ENCODE measurements around the gene GCK. TPM values are rescaled to one million over a fixed set of nuclear protein-coding genes. Genes with fewer than 3 reads are reported as not detected.

The GCK gene
- polyA plus RNA-seq, 3 donors, result 2.5 to 3.6 (median 3.4) TPM

DNA sequence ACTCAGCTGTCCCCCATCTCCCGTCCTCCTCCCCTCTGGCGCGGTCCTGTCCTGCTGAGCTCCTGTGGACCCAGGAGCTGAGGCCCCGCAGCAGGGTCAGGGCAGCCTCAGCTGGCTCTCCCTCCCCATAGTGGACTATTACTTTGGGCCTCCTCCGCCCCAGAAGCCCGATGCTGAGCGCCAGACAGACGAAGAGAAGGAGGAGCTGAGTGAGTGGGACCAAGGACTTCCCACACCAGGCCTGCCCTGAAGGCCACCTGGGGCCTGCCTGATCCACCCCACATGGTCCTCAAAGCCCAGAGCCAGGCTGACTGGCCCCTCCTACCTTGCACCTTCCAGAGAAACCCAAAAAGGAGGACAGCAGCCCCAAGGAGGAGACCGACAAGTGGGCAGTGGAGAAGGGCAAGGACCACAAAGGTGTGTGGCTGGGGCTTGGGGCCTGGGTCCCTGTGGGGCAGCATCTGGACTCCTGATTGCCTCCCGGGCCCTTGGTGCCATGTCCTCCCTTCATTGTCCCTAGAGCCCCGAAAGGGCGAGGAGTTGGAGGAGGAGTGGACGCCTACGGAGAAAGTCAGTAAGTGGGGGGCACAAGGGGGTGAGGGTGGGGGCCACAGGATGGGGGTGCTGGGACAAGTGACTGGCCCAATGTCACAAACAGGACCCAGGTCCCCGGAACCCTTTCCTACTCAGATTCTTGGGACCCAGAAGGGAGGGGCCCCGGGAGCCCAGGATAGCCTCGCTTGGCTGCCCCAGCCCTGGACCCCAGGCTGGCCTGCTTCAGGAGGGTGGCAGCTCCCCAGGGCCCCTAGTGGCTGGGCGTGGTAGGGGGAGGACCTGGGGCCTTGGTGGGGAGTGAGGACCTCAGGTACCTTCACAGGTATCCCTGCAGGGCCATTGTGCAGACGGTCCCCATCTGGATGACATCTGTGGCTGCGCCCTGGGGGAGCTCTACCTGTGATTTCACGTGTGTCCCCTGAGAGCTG, 80.2 kb downstream of the GCK start:
- DNase-seq (ENCODE audit: low read depth in 3 of 3, low spot score in 2 of 3), result no peak

DNA sequence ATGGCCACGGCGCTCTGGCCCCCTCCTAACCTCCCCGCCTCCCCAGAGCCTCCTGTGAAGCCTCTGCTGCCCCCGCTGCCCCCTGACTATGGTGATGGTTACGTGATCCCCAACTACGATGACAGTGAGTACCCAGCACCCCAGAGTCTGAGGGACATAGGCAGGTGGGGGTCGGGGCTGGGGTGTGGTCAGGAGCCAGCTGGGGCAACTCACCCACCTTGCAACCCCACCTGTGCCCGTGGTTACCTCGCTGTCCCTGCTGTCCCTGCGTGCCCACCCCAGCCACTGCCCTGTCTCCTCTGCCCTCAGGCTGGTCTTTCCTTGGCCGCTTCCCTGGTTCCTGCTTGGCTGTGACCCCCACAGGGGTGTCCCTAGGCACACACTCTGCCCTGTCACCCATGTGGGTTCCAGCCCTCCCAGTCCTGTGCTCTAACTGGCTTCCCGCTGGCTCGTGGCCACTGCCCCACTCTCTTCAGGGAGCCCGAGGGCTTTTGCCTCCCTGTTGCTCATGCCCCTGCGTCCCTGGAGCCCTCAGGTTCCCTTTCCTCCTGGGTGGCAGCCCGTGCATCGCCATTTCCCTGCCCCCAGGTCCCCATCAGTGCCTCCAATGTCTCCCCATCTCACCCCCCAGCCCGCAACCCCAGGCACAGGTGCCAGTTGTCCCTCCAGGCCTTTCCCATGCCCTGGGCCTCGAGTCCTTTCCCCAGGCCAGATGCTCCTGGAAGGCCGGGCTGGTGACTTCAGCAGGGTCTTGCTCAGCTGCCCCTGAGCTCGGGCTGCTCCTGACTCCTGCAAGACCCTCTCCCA, 81.1 kb downstream of the GCK start:
- DNase-seq (ENCODE audit: low read depth in 3 of 3, low spot score in 2 of 3), result no peak

DNA sequence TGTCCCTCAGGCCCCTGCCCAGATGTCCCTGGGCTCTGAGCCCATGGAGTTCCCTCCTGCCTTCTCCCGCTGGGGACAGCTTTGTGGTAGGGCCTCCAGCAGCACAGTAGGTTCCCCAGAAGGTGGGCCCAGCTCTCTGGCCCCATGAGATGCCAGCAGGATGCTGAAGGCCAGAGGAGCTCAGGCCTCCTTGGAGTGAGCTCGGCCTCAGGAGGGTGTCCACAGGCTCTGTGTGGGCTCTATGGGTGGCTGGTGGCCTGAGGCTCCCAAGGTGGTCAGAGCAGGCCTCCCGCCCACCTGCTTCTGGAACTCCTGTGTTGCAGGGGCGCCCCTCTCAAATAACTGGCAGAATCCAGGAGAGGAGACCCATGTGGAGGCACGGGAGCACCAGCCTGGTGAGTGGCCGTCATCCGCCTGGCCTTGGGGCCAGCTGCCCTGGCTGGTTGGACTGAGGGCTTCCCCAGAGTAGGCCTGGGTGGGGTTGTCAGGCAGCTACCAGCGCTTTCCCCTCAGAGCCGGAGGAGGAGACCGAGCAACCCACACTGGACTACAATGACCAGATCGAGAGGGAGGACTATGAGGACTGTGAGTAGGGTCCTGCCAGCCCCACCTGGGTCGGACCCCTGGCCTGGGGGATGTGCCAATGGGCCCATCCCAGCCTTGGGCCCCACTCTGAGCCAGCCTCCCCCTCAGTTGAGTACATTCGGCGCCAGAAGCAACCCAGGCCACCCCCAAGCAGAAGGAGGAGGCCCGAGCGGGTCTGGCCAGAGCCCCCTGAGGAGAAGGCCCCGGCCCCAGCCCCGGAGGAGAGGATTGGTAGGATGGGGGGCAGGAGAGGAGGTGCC, 81.9 kb downstream of the GCK start:
- DNase-seq (ENCODE audit: low read depth in 3 of 3, low spot score in 2 of 3), result no peak

DNA sequence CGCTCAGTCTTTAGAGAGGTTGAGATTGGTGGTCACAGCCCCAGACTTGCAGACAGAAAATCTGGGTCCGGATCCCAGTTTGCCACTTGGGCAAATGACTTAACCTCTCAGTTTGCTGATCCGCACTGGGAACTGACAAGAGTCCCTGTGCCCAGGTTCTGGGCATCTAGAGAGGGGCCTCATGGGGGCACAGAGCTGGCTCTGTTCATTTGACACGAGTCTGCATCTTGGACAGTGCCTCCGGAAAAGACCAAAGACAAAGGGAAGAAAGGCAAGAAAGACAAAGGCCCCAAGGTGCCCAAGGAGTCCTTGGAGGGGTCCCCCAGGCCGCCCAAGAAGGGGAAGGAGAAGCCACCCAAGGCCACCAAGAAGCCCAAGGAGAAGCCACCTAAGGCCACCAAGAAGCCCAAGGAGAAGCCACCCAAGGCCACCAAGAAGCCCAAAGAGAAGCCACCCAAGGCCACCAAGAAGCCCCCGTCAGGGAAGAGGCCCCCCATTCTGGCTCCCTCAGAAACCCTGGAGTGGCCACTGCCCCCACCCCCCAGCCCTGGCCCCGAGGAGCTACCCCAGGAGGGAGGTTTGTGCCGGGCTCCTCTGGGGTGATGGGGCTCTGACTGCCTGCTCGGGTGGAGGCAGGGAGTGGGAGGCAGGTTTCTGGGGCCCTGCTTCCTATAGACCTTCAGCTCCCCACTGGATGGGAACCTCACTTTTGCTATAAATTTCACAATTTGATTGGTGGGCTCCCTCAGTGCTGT, 82.8 kb downstream of the GCK start:
- DNase-seq (ENCODE audit: low read depth in 3 of 3, low spot score in 2 of 3), result no peak

DNA sequence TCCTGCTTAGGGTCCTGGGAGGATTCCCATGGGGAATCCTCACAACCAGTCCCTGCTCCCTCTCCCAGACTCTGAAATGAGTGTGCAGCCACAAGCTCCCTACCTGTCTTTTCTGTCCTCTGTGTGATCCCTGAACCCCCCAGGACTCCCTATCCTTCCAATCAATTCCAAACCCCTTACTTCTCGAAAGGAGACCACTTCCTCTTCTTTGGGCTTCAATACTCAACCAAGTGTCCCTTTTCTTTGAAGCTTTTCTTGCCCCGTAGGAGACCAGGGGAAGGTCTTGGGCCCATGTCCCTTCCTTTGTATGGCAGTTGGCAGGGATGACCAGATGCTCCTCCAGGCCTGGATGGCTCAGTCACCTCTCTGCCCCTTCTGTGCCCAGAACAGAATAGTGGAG, 83.4 kb downstream of the GCK start:
- no peak for DNase-seq (ENCODE audit: low read depth in 3 of 3, low spot score in 2 of 3)

DNA sequence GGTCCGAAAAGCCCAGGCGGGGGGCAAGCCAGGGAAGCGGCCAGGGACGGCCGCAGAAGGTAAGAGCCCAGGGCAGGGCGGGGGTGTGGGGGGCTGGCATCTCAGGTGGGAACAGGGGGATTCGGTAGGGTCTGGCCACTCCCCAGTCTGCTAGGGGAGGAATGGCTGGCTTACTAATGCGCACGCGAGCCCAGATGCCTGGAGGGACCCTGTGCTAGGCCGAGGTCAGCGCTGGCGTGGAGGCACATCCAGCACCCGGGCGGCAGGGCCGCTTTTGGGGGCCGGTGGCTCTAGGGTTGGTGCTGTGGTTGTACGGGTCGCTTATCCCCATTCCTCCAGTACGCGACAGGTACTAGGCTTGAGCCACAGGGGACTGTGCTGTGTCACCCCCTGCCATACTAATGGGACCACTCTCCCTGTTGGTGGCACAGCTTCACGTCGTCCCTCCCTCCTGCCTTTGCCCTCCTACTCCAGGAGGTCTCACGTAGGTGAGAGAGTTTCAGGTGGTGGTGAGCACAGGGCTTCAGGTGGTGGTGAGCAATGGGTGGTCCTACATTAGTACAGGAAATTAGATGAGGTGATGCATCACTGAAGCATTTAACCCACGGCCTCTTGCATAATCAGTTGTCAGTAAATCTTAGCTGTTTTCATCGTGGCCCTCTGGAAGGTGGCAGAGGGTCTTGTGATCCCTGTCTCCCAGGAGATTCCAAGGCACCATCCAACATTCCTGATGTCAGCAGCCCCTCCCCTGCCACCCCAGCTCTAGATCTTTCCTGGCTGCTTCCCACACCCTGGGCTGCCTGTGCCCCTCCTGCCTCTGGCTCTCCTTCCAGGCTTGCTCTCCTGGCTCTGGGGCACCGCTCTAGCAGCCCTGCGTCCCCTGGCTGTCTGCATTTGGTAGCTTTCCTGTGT, 84.1 kb downstream of the GCK start:
- DNase-seq (ENCODE audit: low read depth in 3 of 3, low spot score in 2 of 3), result no peak

DNA sequence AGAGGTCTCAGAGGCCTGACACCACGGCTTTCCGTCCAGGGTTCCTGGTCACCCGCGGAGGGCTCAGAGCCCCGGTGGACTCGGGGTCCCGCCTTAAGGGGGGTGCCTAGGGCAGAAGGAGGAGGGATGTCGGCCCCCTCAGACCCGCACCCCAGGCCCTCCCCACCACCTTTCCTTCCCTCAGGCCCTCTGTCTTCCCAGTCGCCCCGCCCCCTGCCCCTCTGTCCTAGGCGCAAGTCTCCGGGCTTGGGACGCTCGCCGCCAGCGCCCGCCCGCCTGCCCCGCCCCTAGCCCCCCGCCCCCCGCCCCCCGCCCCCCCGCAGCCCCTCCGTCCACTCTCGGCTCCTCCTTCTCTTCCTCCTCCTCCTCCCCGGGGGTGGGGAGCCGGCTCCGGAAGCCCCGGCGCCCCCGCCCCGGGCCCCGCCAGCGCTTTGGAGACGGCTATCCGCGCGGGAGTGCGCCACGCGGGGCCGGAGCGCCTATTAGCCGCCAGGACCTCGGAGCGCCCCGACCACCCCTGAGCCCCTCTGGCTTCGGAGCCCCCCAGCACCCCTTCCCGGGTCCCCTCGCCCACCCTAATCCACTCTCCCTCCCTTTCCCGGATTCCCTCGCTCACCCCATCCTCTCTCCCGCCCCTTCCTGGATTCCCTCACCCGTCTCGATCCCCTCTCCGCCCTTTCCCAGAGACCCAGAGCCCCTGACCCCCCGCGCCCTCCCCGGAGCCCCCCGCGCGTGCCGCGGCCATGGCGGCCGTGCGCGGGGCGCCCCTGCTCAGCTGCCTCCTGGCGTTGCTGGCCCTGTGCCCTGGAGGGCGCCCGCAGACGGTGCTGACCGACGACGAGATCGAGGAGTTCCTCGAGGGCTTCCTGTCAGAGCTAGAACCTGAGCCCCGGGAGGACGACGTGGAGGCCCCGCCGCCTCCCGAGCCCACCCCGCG, 85.0 kb downstream of the GCK start, which contains the start of gene AEBP1:
Gene AEBP1, plus strand, starts transcription at position 423 of the 937 bp plus-strand sequence. Its CDS starts 321 bp downstream, at position 744.
- no peak for DNase-seq (ENCODE audit: low read depth in 3 of 3, low spot score in 2 of 3)

DNA sequence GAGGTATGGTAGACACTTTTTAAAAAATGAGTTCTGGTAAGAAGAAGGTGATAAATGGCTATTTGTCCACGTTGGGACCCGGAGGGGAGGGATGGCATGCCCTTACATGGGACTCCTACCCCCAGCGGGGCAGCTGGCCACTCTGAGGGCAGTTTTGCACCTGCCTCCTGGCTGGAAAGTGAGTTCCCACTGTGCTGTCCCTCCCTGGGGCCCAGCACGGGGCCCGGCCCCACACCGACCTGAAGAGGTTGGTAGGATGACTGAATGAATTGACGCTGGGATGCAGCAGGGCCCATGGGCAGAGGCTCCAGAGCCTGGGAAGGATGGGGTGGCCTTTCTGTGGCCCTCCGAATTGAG, 85.7 kb downstream of the GCK start:
- no peak for DNase-seq (ENCODE audit: low read depth in 3 of 3, low spot score in 2 of 3)

DNA sequence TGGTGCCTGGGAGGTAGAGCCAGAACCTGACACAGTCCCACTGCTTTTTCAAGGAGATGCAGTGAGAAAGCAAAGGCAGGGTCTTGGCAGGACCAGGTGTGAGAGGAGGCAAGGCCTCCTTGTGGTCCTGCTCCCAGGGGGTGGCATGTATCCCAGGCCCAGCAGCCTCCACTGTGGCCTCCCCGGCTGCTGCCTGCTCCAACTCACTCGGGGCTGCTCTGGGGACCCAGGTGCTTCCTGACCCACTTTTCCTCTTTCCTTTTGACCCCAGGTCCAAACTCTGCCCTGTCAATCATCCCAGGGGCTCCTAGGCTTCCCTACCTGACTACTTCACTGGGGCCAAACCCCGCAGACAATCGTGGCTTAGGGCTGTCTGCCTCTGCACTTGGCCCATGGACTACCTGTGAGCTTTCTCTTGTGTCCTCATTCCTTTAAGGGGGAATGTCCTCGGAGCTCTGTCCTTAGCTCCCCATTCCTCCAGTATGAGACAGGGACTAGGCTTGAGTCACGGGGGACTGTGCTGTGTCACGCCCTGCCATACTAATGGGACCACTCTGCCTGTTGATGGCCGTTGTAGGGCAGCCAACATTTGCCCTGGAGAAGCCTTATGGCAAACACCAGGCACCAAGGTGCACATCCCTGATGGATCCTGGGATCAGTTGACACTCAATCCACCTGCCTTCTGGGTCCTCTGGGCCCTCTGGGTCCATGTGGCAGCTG, 86.2 kb downstream of the GCK start:
- DNase-seq (ENCODE audit: low read depth in 3 of 3, low spot score in 2 of 3), result no peak

DNA sequence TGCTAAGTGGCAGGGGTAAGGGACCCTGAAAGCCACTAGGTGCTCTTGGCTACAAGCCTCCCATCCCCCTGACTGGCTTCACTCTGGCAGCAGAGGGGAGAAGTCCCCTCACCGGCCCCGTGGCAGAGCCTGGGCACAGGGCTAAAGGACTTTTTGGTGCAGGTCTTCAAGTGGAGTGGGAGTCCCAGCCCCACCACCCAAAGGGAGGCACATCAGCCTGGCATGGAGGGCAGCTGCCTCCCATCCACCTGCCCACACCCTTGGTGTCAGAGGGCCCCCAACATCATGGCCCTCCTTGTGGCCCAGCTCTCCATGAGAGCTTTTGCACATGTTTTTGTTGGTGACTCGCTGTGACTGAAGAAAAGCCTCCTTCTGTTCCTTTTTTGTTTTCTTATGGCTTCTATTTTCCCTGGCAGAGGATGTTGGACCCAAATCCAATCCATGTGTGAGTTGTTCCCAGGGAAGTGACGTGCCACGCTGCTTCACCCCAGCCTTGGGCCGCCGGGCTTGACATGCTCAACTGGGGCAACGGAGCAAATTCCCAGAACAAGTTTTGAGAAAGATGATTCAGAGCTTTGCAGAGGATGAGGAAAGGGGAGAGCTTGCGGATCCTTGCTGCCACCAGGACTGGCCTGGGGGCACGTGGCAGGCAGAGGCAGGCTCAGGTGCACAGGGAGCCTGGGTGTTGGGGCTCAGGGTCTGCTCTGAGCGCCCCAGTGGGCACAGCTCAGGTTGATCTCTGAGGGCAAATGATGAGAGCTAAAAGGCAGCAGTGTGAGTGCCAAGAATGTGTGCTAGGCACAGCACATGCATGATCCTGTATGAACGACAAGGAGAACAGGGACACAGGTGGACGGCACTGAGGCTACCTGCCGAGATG, 87.0 kb downstream of the GCK start:
- no peak for DNase-seq (ENCODE audit: low read depth in 3 of 3, low spot score in 2 of 3)

DNA sequence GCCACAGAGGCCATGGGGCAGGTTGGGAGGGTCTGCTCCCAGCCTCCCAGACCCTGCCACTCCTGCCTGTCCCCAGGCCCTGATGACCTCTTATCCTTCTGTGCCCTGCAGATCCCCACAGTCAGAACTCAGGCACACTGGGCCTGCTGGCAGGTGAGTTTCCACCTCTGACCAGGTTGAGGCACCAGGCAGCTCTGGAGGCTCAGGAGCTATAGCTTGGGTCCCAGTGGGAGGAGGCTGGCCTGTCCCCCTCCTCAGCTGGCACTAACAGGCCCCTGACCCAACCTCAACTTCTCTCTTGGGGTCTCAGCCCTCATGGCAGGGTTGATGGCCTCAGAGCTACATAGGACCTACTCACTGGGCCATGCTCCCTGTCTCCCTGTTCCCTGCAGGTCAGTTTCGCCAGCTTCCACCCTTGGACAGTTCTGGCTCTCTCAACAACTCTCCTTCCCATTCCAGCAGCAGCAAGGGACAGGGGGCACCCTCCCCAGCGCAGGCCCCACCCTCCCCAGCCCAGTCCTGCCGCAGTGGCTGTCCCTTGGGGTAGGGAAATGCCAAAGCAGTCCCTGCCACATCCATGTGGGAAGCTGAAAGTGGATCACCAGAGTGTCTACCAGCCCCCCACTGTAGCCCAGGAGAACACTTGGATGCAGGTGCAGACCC, 87.8 kb downstream of the GCK start:
- no peak for DNase-seq (ENCODE audit: low read depth in 3 of 3, low spot score in 2 of 3)

DNA sequence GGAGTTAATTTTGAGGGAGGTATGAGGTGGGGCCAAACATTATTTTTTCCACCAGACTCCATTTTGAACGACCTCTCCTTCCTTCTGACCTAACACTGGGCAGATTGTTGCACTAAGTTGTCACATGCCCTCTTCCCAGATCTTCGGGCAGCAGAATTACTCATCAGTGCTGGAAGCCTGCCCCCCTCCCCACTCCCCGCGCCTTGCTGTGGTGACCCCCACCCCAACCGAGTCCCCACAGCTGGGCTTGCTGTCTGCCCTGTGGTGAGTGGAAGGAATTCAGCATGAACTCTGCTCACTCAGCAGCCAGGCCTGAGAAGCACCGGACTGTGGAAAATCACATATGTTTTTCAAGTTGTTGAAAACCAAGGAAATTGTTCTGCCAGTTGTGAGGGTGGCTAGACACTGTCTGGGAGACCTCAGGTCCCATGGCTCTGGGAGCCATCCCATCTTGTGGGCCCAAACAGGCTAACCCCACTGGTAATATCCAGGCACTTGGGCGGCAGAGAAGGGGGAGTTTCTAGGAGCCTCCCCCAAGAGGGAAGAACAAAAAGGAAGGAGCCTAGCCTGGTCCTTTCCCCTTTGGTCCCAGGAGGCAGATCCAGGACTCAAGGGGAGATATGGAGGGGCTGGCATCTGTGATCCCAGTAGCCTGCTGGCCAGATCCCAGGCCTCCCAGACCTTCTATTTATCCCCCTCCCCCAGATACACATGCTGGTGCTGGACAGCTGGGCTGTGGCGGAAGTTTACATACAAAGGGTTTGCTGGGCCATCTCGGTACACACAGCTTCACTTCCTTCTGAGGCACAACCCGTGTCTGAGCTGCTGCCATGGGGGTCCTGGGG, 88.6 kb downstream of the GCK start:
- no peak for DNase-seq (ENCODE audit: low read depth in 3 of 3, low spot score in 2 of 3)

DNA sequence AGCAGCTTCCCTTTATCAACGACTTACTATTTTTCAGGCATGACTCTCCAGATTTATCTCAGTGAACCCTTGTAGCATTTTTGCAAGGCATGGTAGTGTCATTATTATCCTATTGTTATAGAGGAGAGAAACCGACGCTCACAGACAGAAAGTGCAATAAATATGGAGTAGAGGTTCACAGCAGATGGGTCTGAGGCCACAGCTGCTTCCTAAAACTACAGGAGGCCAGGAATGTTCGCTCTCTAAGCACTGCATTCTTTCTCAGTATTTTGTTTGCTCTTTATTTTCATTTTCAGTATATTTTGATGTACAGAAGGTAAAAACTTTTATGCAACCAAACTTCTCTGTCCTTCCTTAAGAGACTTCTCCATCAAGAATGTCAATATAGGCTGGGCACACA, 89.6 kb downstream of the GCK start:
- DNase-seq (ENCODE audit: low read depth in 3 of 3, low spot score in 2 of 3), result no peak

DNA sequence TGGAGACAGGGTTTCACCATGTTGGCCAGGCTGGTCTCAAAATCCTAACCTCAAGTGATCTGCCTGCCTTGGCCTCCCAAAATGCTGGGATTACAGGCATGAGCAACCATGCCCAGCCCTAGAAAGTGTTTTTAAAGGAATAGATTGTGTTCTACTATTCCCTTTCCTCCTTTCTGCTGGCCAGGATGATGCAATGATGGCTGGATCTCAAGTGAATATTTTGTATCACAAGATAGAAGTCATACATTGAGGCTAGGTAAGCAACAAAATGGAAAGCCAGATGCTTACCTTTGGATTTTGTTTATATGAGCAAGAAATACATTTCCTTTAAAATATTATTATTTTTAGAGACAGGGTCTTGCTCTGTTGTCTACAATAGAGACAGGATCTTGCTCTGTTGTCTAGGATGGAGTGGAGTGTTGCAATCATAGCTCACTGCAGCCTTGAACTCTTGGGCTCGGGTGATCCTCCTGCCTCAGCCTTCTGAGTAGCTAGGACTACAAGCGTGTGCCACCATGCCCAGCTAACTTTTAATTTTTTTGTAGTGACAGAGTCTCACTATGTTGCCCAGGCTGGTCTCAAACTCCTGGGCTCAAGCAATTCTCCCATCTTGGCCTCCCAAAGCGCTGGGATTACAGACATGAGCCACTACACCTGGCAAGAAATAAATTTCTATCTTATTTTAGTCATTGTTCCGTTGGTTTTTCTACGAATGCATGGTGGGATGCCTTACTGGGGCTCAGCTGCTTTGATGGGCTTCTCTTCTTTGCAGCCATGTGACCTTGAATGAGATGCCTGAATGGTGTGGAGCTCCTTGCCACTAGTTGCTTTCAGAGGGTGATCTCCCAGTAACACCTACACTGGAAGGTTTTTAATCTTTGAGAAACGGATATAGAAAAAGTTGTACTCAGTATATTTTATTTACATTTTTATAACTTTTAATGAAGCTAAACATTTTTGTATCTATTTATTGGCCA, 90.9 kb downstream of the GCK start:
- DNase-seq (ENCODE audit: low read depth in 3 of 3, low spot score in 2 of 3), result no peak

Measured in right renal cortex interstitium (tissue), 3 donors.